Activated CD4-positive, alpha-beta T cell treated with anti-CD3 and anti-CD28 coated beads, Interleukin-2, amount 50 U/mL, for 48 hours (primary cell): ENCODE results near the gene FZD10.

Experiments used
- DNase-seq, 2 experiments: peaks; one replicate each; pipeline ENCODE4 v3.0.0-alpha.2; 2020

The FZD10 gene

GRCh38 chr12:130132831-130133511 is 29.3 kb upstream of the FZD10 start:
- DNase-seq: no peak

GRCh38 chr12:130133851-130134562 is 28.3 kb upstream of the FZD10 start:
- no peak for DNase-seq

- DNase-seq: no peak
These were observed 27.7 kb upstream of the FZD10 start for GRCh38 chr12:130134563-130134915.

GRCh38 chr12:130136509-130137039 is 25.7 kb upstream of the FZD10 start:
- no peak for DNase-seq

- no peak for DNase-seq
These were observed 24.9 kb upstream of the FZD10 start for GRCh38 chr12:130137040-130138018.

GRCh38 chr12:130138478-130138877 is 23.8 kb upstream of the FZD10 start:
- DNase-seq: no peak

GRCh38 chr12:130139567-130140421 is 22.5 kb upstream of the FZD10 start:
- DNase-seq: no peak

GRCh38 chr12:130141105-130141504 is 21.2 kb upstream of the FZD10 start:
- no peak for DNase-seq

- no peak for DNase-seq
These were observed 20.2 kb upstream of the FZD10 start for GRCh38 chr12:130141901-130142683.

GRCh38 chr12:130142736-130143135 is 19.5 kb upstream of the FZD10 start:
- DNase-seq: no peak

- DNase-seq: no peak
These were observed 19.1 kb upstream of the FZD10 start for GRCh38 chr12:130143136-130143535.

- no peak for DNase-seq
These were observed 18.0 kb upstream of the FZD10 start for GRCh38 chr12:130144256-130144655.

- no peak for DNase-seq
These were observed 16.5 kb upstream of the FZD10 start for GRCh38 chr12:130145731-130146130.

GRCh38 chr12:130146176-130146931 is 15.9 kb upstream of the FZD10 start:
- no peak for DNase-seq

GRCh38 chr12:130147875-130148596 is 14.2 kb upstream of the FZD10 start:
- DNase-seq: no peak

- no peak for DNase-seq
These were observed 10.4 kb upstream of the FZD10 start for GRCh38 chr12:130151846-130152245.

- no peak for DNase-seq
These were observed 9.9 kb upstream of the FZD10 start for GRCh38 chr12:130152386-130152785.

- no peak for DNase-seq
These were observed 8.5 kb upstream of the FZD10 start for GRCh38 chr12:130153803-130154202.

GRCh38 chr12:130154276-130155070 is 7.8 kb upstream of the FZD10 start:
- no peak for DNase-seq
